HEK293 (cell line): ENCODE data around the gene DAAM2.

Source experiments
- CTCF ChIA-PET: fragments of 350-600 bp; formaldehyde crosslinking; extraction: SDS; loops from one replicate; lab custom pipeline; 2021; ENCODE audit warnings: antibody characterized with exemption; lab: Yijun Ruan, JAX
- POLR2A ChIA-PET: fragments of 300-600 bp; formaldehyde crosslinking; extraction: SDS; loops from one replicate; lab custom pipeline; 2020; ENCODE audit warnings: antibody characterized with exemption, inconsistent platforms; lab: Yijun Ruan, JAX
- H3K27ac ChIP-seq: fragments of 200-500 bp; sonication (Bioruptor generic); 2 replicates; pipeline ENCODE4 v1.5.1; 2014; ENCODE audit warnings: low read depth, low read length, control low read depth, inconsistent platforms; ENCODE audit errors: extremely low read depth
- H3K36me3 ChIP-seq, 2 experiments: fragments of 200-500 bp in 1 of 2; sonication (Bioruptor generic) in 1 of 2; 1 replicate in 1 of 2; 2 replicates in 1 of 2; pipeline ENCODE4 v1.5.1; 2014 to 2017; ENCODE audit warnings: inconsistent platforms in 2 of 2, low read length in 2 of 2; ENCODE audit not compliant: control insufficient read depth in 2 of 2, insufficient read depth in 1 of 2
- H3K4me1 ChIP-seq: fragments of 200-500 bp; sonication (Bioruptor generic); 2 replicates; pipeline ENCODE4 v1.5.1; 2014; ENCODE audit warnings: mild to moderate bottlenecking, low read length, inconsistent platforms; ENCODE audit not compliant: control insufficient read depth, insufficient read depth
- H3K4me3 ChIP-seq: 2 replicates; pipeline ENCODE4 v1.5.1; 2011; ENCODE audit warnings: low read depth, mild to moderate bottlenecking, control low read depth, low read length, moderate library complexity
- H3K9me3 ChIP-seq: fragments of 200-500 bp; sonication (Bioruptor generic); 2 replicates; pipeline ENCODE4 v1.5.1; 2014; ENCODE audit warnings: low read depth, low read length, inconsistent platforms; ENCODE audit not compliant: control insufficient read depth, insufficient read depth
- BCL11A ChIP-seq: fragments of 450-650 bp; formaldehyde crosslinking; IDR thresholded peaks from 2 replicates; pipeline ENCODE4 v1.5.1; 2016; ENCODE audit warnings: low read depth, missing biosample characterization, missing genetic modification characterization
- GFI1B ChIP-seq: fragments of 450-650 bp; formaldehyde crosslinking; IDR thresholded peaks from 2 replicates; pipeline ENCODE4 v1.5.1; 2016; ENCODE audit warnings: missing biosample characterization, missing genetic modification characterization
- HOXA7 ChIP-seq: sonication (generic); formaldehyde crosslinking; IDR thresholded peaks from 2 replicates; pipeline ENCODE4 v1.8.1; 2022; ENCODE audit warnings: missing genetic modification reagents, borderline replicate concordance
- KLF7 ChIP-seq: fragments of 450-650 bp; formaldehyde crosslinking; IDR thresholded peaks from 2 replicates; pipeline ENCODE4 v1.5.1; 2016; ENCODE audit warnings: missing biosample characterization, missing genetic modification characterization, borderline replicate concordance
- KLF9 ChIP-seq: fragments of 450-650 bp; formaldehyde crosslinking; IDR thresholded peaks from 2 replicates; pipeline ENCODE4 v1.5.1; 2016; ENCODE audit warnings: missing biosample characterization, missing genetic modification characterization, low read depth
- MEIS1 ChIP-seq: sonication (generic); formaldehyde crosslinking; IDR thresholded peaks from 2 replicates; pipeline ENCODE4 v1.8.1; 2022; ENCODE audit warnings: missing genetic modification reagents, mild to moderate bottlenecking, borderline replicate concordance
- SCRT1 ChIP-seq: fragments of 450-650 bp; formaldehyde crosslinking; IDR thresholded peaks from 2 replicates; pipeline ENCODE4 v1.5.1; 2016; ENCODE audit warnings: missing biosample characterization, missing genetic modification characterization, borderline replicate concordance
- SCRT2 ChIP-seq: fragments of 450-650 bp; formaldehyde crosslinking; IDR thresholded peaks from 2 replicates; pipeline ENCODE4 v1.5.1; 2016; ENCODE audit warnings: missing biosample characterization, missing genetic modification characterization
- SP2 ChIP-seq: fragments of 450-650 bp; formaldehyde crosslinking; IDR thresholded peaks from 2 replicates; pipeline ENCODE4 v1.5.1; 2016; ENCODE audit warnings: missing biosample characterization, missing genetic modification characterization
- ZFP3 ChIP-seq: fragments of 450-650 bp; formaldehyde crosslinking; IDR thresholded peaks from 2 replicates; pipeline ENCODE4 v1.5.1; 2016; ENCODE audit warnings: low read depth, missing biosample characterization, missing genetic modification characterization
- ZFP37 ChIP-seq: fragments of 450-650 bp; formaldehyde crosslinking; IDR thresholded peaks from 2 replicates; pipeline ENCODE4 v1.5.1; 2016; ENCODE audit warnings: missing biosample characterization, missing genetic modification characterization
- ZNF112 ChIP-seq: fragments of 450-650 bp; formaldehyde crosslinking; IDR thresholded peaks from 2 replicates; pipeline ENCODE4 v1.5.0; 2017; ENCODE audit warnings: missing biosample characterization, missing genetic modification characterization
- ZNF138 ChIP-seq: fragments of 450-650 bp; formaldehyde crosslinking; IDR thresholded peaks from 2 replicates; pipeline ENCODE4 v1.5.1; 2016; ENCODE audit warnings: missing biosample characterization, missing genetic modification characterization, borderline replicate concordance
- ZNF155 ChIP-seq: fragments of 450-650 bp; formaldehyde crosslinking; IDR thresholded peaks from 2 replicates; pipeline ENCODE4 v1.5.1; 2016; ENCODE audit warnings: missing biosample characterization, missing genetic modification characterization
- ZNF16 ChIP-seq: fragments of 450-650 bp; formaldehyde crosslinking; IDR thresholded peaks from 2 replicates; pipeline ENCODE4 v1.5.1; 2016; ENCODE audit warnings: low read depth, missing biosample characterization, missing genetic modification characterization
- ZNF221 ChIP-seq: fragments of 450-650 bp; formaldehyde crosslinking; IDR thresholded peaks from 2 replicates; pipeline ENCODE4 v1.5.1; 2017; ENCODE audit warnings: missing biosample characterization, missing genetic modification characterization, borderline replicate concordance
- ZNF274 ChIP-seq, 2 experiments: fragments of 200-500 bp in 1 of 2; fragments of 450-650 bp in 1 of 2; sonication (Bioruptor generic) in 1 of 2; formaldehyde crosslinking in 1 of 2; IDR thresholded peaks; 2 replicates each; pipeline versions ENCODE4 v1.5.1 to v1.6.1; 2014 to 2016; ENCODE audit warnings: borderline replicate concordance in 1 of 2, inconsistent platforms in 1 of 2, low read length in 1 of 2, missing biosample characterization in 1 of 2, missing genetic modification characterization in 1 of 2
- ZNF341 ChIP-seq: fragments of 450-650 bp; formaldehyde crosslinking; IDR thresholded peaks from 2 replicates; pipeline ENCODE4; 2016; ENCODE audit warnings: low read depth, missing biosample characterization, missing genetic modification characterization
- ZNF549 ChIP-seq: fragments of 450-650 bp; IDR thresholded peaks from 2 replicates; pipeline ENCODE4 v1.5.1; 2018; ENCODE audit warnings: missing biosample characterization, missing genetic modification characterization, mild to moderate bottlenecking, inconsistent platforms, moderate library complexity
- ZNF558 ChIP-seq: fragments of 450-650 bp; formaldehyde crosslinking; IDR thresholded peaks from 2 replicates; pipeline ENCODE4 v1.5.1; 2016; ENCODE audit warnings: missing biosample characterization, missing genetic modification characterization
- ZNF561 ChIP-seq: fragments of 450-650 bp; IDR thresholded peaks from 2 replicates; pipeline ENCODE4 v1.5.1; 2018; ENCODE audit warnings: missing biosample characterization, missing genetic modification characterization, borderline replicate concordance
- ZNF596 ChIP-seq: fragments of 450-650 bp; IDR thresholded peaks from 2 replicates; pipeline ENCODE4 v1.5.0; 2018; ENCODE audit warnings: missing biosample characterization, mild to moderate bottlenecking, missing genetic modification characterization, moderate library complexity
- ZNF621 ChIP-seq: fragments of 450-650 bp; formaldehyde crosslinking; IDR thresholded peaks from 2 replicates; pipeline ENCODE4 v1.5.1; 2017; ENCODE audit warnings: missing biosample characterization, missing genetic modification characterization
- ZNF747 ChIP-seq: fragments of 450-650 bp; formaldehyde crosslinking; IDR thresholded peaks from 2 replicates; pipeline ENCODE4 v1.5.1; 2016; ENCODE audit warnings: missing biosample characterization, missing genetic modification characterization
- ZNF785 ChIP-seq: fragments of 450-650 bp; formaldehyde crosslinking; IDR thresholded peaks from 2 replicates; pipeline ENCODE4 v1.5.1; 2016; ENCODE audit warnings: missing biosample characterization, missing genetic modification characterization
- ZNF792 ChIP-seq: fragments of 450-650 bp; formaldehyde crosslinking; IDR thresholded peaks from 2 replicates; pipeline ENCODE4 v1.5.1; 2016; ENCODE audit warnings: missing biosample characterization, missing genetic modification characterization
- ZNF837 ChIP-seq: fragments of 450-650 bp; formaldehyde crosslinking; IDR thresholded peaks from 2 replicates; pipeline ENCODE4 v1.5.1; 2016; ENCODE audit warnings: missing biosample characterization, missing genetic modification characterization
- ZSCAN23 ChIP-seq: fragments of 450-650 bp; formaldehyde crosslinking; IDR thresholded peaks from 2 replicates; pipeline ENCODE4 v1.5.1; 2016; ENCODE audit warnings: missing biosample characterization, missing genetic modification characterization
- TF ChIP-seq, protein P1 (sequence below): fragments of 450-650 bp; IDR thresholded peaks from 2 replicates; pipeline ENCODE4 v1.5.1; 2018; ENCODE audit warnings: missing biosample characterization, mild to moderate bottlenecking, missing genetic modification characterization
- TF ChIP-seq, protein P2 (sequence below): fragments of 450-650 bp; formaldehyde crosslinking; optimal IDR thresholded peaks from 2 replicates; pipeline ENCODE3; 2016; ENCODE audit warnings: missing biosample characterization, mild to moderate bottlenecking, missing genetic modification characterization
- TF ChIP-seq, protein P3 (sequence below): fragments of 450-650 bp; formaldehyde crosslinking; conservative IDR thresholded peaks from 2 replicates; pipeline ENCODE4 v1.5.1; 2016; ENCODE audit warnings: low read depth, missing biosample characterization, missing genetic modification characterization

Gene DAAM2

DNA sequence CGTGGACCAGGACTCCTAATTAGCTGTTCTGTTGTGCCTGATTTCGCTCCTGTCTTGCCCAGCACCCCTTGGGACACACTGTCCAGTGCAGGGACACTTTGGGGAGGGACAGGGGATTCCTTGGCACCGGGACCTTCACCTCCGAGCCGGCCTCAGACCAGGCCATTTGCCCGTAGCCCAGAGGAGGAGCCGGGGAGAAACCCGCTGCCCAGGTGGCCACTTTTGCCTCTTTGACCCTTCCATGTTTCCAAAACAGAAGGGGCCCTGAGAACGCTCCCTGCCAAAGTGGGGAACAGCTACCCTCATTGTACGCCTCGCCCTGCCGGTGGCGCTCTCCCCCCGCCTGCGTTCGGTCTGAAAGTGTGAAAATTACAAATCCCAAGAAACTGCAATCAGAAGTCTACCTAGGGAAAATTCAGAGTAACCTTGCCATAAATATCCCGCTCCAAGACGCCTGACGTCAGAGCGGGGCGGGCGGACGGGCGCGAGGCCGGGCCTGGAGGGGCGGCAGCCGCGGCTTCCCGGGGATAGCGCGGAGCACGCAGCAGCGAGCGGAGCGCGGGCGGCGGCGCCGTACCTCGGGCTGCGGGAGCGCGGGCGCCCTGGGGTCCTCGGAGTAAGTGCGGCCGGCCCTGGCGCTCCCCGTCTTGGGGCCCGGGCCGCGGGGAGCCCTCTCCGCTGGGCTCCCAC is at the start of gene DAAM2:
Gene DAAM2, plus strand, starts transcription at position 527 of the 690 bp plus-strand sequence. CDS start 63,927 bp downstream, outside the sequence.
- H3K4me3 ChIP-seq, result peak within 1 kb of the TSS; percentile 51
- TF ChIP-seq BCL11A (no peak), ZNF549 (tag by site-specific recombination) (no peak), ZNF621 (no peak), KLF7 (tag by site-specific recombination) (no peak), ZNF221 (tag by site-specific recombination) (no peak), ZNF558 (no peak), KLF9 (tag by site-specific recombination) (no peak), ZNF274 (IDR thresholded peaks at IDR 0.05; ENCODE audit: low read length) (no peak), ZNF274 (tag by site-specific recombination; IDR thresholded peaks at IDR 0.05; ENCODE audit: borderline replicate concordance) (no peak), GFI1B (tag by site-specific recombination) (no peak), ZNF341 (tag by site-specific recombination) (peak; percentile 19; the same call in 1 of the 2 replicates), ZNF837 (tag by site-specific recombination) (no peak), ZNF138 (tag by site-specific recombination) (no peak), ZNF155 (tag by site-specific recombination) (no peak), ZNF561 (tag by site-specific recombination) (peak; percentile 84), SCRT1 (tag by site-specific recombination) (no peak), ZNF112 (tag by site-specific recombination) (no peak), ZNF792 (tag by site-specific recombination) (no peak), ZSCAN23 (tag by site-specific recombination) (no peak), ZFP37 (no peak), HOXA7 (no peak), ZFP3 (tag by site-specific recombination) (no peak), SCRT2 (no peak), ZNF747 (no peak), SP2 (0 out of 2 replicates have a peak, but pooled peaks have one; percentile 21), MEIS1 (CRISPR knock-in tag) (no peak), ZNF785 (tag by site-specific recombination) (no peak), ZNF16 (tag by site-specific recombination) (no peak), ZNF596 (tag by site-specific recombination) (peak; percentile 26; the same call in 1 of the 2 replicates)
- TF ChIP-seq, protein P1, sequence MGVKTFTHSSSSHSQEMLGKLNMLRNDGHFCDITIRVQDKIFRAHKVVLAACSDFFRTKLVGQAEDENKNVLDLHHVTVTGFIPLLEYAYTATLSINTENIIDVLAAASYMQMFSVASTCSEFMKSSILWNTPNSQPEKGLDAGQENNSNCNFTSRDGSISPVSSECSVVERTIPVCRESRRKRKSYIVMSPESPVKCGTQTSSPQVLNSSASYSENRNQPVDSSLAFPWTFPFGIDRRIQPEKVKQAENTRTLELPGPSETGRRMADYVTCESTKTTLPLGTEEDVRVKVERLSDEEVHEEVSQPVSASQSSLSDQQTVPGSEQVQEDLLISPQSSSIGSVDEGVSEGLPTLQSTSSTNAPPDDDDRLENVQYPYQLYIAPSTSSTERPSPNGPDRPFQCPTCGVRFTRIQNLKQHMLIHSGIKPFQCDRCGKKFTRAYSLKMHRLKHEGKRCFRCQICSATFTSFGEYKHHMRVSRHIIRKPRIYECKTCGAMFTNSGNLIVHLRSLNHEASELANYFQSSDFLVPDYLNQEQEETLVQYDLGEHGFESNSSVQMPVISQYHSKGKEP (tag by site-specific recombination), result 0 out of 2 replicates have a peak, but pooled peaks have one; percentile 21
- TF ChIP-seq, protein P2, sequence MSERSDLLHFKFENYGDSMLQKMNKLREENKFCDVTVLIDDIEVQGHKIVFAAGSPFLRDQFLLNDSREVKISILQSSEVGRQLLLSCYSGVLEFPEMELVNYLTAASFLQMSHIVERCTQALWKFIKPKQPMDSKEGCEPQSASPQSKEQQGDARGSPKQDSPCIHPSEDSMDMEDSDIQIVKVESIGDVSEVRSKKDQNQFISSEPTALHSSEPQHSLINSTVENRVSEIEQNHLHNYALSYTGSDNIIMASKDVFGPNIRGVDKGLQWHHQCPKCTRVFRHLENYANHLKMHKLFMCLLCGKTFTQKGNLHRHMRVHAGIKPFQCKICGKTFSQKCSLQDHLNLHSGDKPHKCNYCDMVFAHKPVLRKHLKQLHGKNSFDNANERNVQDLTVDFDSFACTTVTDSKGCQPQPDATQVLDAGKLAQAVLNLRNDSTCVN (tag by site-specific recombination), result peak; percentile 44
- TF ChIP-seq, protein P3, sequence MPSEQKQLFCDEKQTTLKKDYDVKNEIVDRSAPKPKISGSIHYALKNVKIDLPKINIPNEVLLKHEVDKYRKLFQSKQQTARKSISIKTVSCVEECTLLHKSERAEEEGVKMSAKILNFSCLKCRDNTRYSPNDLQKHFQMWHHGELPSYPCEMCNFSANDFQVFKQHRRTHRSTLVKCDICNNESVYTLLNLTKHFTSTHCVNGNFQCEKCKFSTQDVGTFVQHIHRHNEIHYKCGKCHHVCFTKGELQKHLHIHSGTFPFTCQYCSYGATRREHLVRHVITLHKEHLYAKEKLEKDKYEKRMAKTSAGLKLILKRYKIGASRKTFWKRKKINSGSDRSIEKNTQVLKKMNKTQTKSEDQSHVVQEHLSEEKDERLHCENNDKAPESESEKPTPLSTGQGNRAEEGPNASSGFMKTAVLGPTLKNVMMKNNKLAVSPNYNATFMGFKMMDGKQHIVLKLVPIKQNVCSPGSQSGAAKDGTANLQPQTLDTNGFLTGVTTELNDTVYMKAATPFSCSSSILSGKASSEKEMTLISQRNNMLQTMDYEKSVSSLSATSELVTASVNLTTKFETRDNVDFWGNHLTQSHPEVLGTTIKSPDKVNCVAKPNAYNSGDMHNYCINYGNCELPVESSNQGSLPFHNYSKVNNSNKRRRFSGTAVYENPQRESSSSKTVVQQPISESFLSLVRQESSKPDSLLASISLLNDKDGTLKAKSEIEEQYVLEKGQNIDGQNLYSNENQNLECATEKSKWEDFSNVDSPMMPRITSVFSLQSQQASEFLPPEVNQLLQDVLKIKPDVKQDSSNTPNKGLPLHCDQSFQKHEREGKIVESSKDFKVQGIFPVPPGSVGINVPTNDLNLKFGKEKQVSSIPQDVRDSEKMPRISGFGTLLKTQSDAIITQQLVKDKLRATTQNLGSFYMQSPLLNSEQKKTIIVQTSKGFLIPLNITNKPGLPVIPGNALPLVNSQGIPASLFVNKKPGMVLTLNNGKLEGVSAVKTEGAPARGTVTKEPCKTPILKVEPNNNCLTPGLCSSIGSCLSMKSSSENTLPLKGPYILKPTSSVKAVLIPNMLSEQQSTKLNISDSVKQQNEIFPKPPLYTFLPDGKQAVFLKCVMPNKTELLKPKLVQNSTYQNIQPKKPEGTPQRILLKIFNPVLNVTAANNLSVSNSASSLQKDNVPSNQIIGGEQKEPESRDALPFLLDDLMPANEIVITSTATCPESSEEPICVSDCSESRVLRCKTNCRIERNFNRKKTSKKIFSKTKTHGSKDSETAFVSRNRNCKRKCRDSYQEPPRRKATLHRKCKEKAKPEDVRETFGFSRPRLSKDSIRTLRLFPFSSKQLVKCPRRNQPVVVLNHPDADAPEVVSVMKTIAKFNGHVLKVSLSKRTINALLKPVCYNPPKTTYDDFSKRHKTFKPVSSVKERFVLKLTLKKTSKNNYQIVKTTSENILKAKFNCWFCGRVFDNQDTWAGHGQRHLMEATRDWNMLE, result no peak

More for the DNA sequence above, at the start of gene DAAM2:
- ChIA-PET CTCF (interaction anchor here (0.6 to 1.4 kb wide), 8 partner anchors 23 to 242 kb away, joined by 3 to 9 read pairs (median 4); no protein-coding TSS in a partner anchor), POLR2A (no interaction called here)
- Histone ChIP-seq H3K27ac (peak within 1 kb of the TSS; percentile 54; the same call in 1 of the 2 replicates), H3K36me3 (no peaks in the 10 kb centered on the region), H3K4me1 (0 out of 2 replicates have a peak, but pooled peaks cover 6% of the 10 kb centered on the region), H3K9me3 (no peaks in the 10 kb centered on the region)
